Mucosa of gallbladder (tissue), 1 donor: ENCODE results near the gene PSMD11. TPM values are rescaled to one million over a fixed set of nuclear protein-coding genes. Genes with fewer than 3 reads are reported as not detected.

Experiments used
- DNase-seq: peaks from one replicate; pipeline ENCODE4 v3.0.0-alpha.2; 2020; ENCODE audit warnings: low spot score
- total RNA-seq: library from RNA; stranded (reverse); gene quantifications from one replicate; pipeline ENCODE4 v1.2.1, GENCODE V29; 2021
- donor health status: DM: no; HTN: no; CAD: no.

The PSMD11 gene
- total RNA-seq, 1 donor from 2014 or later = 61.7 TPM

- DNase-seq = no peak
Observed at GRCh38 chr17:32464374-32464773, 20.1 kb downstream of the PSMD11 start.

DNA sequence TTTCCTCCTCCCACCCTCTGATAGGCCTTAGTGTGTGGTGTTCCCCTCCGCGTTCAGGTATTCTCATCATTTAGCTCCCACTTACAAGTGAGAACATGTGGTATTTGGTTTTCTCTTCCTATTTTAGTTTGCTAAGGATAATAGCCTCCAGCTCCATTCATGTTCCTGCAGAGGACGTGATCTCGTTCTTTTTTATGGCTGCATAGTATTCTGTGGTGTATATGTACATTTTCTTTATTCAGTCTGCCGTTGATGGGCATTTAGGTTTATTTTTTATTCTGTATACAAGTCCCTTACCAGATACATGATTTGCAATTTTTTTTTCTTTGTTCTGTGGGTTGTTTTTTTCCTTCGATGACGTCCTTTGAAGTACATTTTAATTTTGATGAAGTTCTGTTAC lies 23.6 kb downstream of the PSMD11 start:
- DNase-seq = no peak

- DNase-seq = no peak
Observed at GRCh38 chr17:32470405-32471167, 26.3 kb downstream of the PSMD11 start.

DNA sequence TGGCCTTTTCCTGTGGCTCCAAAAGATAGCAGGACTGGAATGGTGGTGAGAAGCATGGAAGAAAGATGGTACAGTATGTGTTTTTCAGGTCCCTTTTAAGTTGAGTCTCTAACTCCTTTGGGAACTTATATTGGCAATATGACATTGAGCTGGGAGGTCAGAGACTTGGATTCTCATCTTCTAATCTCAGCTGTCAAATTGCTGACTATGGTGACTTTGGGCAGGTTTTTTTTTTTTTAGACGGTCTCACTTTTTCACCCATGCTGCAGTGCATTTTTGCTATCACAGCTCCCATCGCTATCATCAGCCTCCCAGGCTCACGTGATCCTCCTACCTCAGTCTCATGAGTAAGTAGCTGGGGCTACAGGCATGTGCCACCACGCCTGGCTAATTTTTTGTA lies 27.3 kb downstream of the PSMD11 start:
- DNase-seq = no peak

DNA sequence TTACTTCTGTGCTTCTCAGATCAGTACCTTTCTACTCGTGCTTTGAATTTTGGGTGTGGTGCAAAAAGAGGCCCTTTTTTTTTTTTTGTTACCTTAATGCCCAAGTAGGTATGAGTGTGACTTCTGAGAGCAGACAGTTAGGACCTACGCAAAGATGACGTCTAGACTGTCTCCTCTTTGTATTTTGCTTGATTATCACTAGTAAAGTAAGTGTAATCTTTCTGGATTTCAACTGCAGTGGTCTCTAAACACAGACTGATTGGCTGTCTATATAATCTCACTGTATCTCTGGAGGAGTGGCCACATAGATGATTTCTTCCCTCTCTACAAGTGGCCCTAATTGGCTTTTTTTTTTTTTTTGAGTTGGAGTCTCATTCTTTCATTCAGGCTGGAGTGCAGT lies 30.9 kb downstream of the PSMD11 start:
- DNase-seq = no peak

DNA sequence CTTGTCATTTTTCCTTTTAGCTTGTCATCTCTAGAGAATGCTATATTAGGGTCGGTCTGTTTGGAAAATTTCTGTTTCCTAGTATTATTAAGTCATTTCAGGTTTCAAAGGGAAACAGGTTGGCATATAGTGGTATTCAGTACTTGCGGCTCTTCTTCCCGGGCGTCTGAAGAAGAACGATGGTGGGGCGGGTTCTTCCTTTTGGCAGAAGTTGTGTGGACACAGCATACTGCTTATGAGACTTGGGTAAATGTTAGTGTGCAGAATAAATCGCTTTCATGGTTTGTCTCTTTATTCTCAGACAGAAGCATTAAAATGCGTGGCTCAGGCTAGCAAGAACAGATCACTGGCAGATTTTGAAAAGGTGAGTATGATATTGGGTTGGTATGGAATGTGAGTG lies 32.9 kb downstream of the PSMD11 start:
- no peak for DNase-seq

- no peak for DNase-seq
Observed at GRCh38 chr17:32479074-32479617, 34.8 kb downstream of the PSMD11 start.

DNA sequence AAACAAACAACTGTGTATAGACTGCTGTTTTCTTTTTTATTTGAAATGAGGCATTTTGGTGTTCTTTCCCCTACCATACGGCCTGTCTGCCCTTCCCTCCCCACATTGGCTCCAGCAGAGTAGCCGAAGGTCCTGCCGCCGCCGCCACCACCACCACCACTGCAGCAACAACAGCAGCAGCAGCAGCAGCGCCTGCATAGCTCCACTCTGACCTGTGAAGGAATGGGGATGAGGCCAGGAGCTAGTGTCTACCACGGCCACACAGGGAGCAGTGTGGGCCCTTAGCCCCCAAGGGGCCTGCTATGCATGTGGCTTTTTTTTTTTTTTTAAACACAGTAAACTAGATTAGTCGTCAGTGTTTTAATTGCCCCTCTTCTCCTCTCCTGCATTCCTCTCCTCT lies 36.9 kb downstream of the PSMD11 start:
- no peak for DNase-seq

- DNase-seq = no peak
Observed at GRCh38 chr17:32482568-32483320, 38.4 kb downstream of the PSMD11 start.

DNA sequence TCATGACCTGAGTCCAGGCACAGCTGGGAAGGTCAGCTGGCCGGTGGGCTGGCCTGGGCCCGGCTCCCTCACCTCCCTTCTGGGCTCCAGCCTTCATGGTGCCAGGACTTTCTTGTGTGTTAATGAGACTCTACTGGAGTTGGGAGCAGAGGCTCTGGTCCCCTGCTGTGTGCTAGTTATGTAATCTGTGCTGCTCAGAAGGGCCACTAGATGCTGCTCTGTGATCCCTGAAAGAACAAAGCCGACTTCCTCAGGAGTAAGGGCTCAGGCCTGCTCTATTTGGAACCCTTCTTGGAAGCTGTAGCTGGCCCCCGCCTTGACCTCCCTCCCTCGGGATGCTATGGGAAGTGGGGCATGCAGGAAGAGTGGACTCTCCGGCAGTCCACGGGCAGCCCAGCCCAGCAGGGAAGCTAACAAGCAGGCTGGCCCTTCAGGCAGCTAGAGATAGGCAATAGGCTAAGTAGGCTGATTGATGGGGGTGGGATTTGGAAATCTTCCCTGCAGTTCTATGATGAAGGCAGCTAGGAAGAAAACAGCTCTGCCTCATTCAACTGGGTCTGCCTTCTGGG lies 39.2 kb downstream of the PSMD11 start:
- DNase-seq = peak; percentile 70

DNA sequence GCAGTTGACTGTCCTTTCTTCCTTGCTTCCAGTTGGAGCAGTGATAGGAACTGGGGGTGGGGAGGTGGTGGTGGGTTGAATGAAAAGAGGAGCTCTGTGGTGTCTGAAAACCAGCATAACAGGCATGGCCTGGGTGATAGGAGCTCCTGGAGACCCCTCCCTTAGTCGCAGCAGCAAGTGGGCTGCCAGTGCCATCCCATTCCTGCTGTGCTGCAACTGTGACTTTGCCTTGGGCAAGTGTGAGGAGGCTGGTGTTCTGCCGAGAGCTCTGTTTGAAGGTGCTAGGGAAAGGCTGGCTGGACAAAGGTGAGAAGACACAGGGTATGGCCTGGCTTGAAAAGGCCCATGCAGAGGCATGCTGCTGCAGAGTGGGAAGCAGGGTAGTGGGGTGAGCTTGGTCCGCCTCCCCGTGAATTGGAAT lies 39.7 kb downstream of the PSMD11 start:
- DNase-seq = no peak

DNA sequence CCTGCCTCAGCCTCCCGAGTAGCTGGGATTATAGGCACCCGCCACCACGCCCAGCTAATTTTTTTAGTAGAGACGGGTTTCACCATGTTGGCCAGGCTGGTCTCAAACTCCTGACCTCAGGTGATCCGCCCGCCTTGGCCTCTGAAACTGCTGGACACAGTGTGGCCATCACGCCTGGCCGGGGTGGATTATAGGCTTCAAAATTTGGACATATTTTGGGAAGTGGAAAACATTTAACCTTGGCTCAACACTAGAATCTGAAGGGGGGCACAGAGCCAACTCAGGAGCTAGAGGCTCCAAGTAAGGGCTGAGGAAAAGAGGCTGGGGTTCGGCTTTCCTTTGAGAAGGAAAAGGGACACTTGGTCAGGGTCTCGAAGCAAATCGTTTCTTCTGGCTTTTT lies 40.3 kb downstream of the PSMD11 start:
- no peak for DNase-seq

DNA sequence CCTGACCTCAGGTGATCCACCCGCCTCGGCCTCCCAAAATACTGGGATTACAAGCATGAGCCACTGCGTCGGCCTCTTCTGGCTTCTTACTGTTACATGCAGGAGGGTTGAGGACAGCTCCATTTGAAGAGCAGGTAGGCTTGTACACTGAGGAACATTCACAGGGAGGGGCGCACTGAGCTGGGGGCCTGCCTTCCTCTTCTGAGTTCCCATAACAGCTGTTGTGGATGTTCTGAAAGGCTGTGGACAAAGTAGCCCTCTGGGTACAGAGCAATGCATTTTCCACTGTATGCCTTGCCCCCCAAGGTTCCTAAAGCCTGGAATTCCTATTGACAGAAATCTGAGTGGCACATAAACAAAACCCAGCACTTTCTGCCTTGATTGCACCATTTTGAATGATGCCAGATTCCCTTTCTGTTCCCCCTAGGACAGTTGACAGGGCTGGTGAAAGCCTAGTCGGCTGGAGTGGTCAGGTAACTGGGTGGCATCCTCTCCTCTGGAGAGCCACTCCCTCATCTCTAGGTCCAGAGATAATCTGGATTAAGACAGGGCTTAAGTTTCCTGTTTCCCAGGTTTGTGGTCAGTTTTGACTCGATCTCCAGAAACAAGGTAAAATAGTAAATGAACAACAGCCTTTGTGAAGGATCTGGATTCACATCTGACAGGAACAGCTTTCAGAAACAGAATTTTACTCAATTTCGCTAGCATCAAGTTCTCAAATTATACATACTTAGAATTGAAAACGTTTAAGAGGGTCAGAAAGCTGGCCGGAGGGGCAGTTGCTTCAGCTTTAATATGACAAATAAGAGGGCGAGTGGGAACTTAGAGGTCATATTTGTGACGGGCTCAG lies 41.2 kb downstream of the PSMD11 start:
- no peak for DNase-seq

DNA sequence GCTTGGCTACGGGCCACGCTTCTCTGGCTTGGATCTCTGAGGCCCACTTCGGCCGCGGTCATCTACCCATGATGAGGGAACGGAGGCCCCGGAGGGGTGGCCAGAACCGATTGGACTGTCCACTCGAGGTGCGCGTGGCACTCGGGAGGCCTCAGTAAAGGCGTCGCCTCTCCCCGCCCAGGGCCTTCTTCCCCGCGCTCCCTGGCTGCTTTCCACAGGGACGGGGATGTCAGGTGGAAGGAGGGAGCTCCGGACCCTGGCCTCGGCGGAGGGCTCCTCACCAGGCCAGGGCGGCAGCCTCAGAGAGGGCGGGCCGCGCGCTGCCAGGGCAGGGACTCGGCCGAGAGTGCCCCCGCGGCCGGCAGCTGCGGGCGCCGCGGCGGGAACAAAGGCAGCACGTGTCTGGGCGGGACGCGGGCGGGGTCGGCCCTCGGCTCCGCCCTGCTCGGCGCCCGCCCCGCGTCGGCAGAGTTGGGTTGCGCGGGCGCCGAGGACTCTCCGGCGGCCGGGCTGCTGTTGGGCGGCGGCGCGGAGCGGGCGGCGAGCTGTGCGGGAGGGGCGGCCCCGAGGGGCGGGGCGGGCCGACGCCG lies 41.9 kb downstream of the PSMD11 start:
- DNase-seq = peak; percentile 56

GRCh38 chr17:32486701-32487472 lies 42.6 kb downstream of the PSMD11 start, which contains the start of gene CDK5R1:
TSS of gene CDK5R1 (plus strand) at chr17:32486993. CDS start at chr17:32487621, 628 bp downstream.
- DNase-seq = peak; percentile 57

DNA sequence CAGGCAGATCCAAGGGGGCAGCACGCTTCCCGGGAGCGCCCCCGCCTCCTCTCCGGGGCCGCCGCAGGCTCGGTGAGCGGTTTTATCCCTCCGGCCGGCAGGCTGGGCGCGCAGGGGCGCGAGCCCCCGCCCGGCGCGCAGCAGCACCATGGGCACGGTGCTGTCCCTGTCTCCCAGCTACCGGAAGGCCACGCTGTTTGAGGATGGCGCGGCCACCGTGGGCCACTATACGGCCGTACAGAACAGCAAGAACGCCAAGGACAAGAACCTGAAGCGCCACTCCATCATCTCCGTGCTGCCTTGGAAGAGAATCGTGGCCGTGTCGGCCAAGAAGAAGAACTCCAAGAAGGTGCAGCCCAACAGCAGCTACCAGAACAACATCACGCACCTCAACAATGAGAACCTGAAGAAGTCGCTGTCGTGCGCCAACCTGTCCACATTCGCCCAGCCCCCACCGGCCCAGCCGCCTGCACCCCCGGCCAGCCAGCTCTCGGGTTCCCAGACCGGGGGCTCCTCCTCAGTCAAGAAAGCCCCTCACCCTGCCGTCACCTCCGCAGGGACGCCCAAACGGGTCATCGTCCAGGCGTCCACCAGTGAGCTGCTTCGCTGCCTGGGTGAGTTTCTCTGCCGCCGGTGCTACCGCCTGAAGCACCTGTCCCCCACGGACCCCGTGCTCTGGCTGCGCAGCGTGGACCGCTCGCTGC lies 43.3 kb downstream of the PSMD11 start:
- DNase-seq = no peak

DNA sequence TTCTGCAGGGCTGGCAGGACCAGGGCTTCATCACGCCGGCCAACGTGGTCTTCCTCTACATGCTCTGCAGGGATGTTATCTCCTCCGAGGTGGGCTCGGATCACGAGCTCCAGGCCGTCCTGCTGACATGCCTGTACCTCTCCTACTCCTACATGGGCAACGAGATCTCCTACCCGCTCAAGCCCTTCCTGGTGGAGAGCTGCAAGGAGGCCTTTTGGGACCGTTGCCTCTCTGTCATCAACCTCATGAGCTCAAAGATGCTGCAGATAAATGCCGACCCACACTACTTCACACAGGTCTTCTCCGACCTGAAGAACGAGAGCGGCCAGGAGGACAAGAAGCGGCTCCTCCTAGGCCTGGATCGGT lies 43.9 kb downstream of the PSMD11 start:
- DNase-seq = no peak

DNA sequence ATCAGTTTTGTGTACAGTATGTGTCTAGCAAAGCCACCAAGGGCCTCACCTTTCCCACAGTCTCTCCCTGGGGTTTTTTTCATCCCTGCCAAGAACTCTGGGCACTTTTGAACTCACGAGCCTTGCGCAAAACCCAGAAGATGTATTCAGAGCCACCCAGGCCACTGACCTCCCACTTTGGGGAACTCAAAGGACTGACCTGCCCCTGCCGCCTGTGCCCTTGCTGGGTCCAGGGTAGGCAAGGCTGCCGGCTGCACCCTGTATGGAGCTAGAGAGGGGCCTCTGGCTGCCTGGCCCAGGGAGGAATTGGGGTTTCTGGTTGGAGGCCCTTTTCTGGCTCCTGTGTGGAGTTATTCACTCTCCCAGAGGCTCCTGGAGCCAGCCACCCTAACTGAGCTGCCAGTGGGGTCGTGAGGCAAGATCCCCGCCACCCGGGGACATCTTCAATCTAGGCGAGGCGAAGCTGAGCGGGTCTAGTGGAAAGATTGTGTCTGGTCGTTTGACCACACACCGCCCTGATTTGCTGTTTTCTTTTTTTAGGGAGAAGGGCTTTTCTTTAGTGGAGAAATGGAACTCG lies 44.4 kb downstream of the PSMD11 start:
- no peak for DNase-seq

GRCh38 chr17:32489320-32490100 lies 45.2 kb downstream of the PSMD11 start:
- no peak for DNase-seq
